Endothelial cell of umbilical vein (primary cell): ENCODE measurements around the gene SH3RF3. TPM values are rescaled to one million over a fixed set of nuclear protein-coding genes. Genes with fewer than 3 reads are reported as not detected.

Experiments used
- BruUV-seq: library from RNA; stranded (reverse); fragments of 400-500 nt; replicated peaks from 2 replicates; lab custom pipeline; 2021; lab: Mats Ljungman, UMichigan
- CTCF ChIA-PET: fragments of 300-600, 350-600 bp; sonication (Branson Sonifier 250); formaldehyde crosslinking; loops from one replicate; lab custom pipeline; 2021; ENCODE audit warnings: antibody characterized with exemption, inconsistent platforms; lab: Charles Lee
- POLR2A ChIA-PET: fragments of 300-600, 350-600 bp; sonication (Branson Sonifier 250); formaldehyde crosslinking; loops from one replicate; lab custom pipeline; 2021; ENCODE audit warnings: antibody characterized with exemption, inconsistent platforms; lab: Charles Lee
- DNase-seq: peaks from one replicate; pipeline ENCODE4 v3.0.0-alpha.2; 2011; ENCODE audit warnings: low read depth, low spot score
- FAIRE-seq: peaks from 2 replicates; lab custom pipeline; 2011; peaks lifted over from hg19 to GRCh38; lab: Jason Lieb, UNC
- H2AFZ ChIP-seq: 2 replicates; pipeline ENCODE4 v1.6.0; 2012; ENCODE audit warnings: low read depth, low read length, control low read depth, inconsistent platforms
- H3K27ac ChIP-seq: 2 replicates; pipeline ENCODE4 v1.5.1; 2011; ENCODE audit warnings: low read depth, mild to moderate bottlenecking, control low read depth, low read length, moderate library complexity; ENCODE audit not compliant: insufficient read depth
- H3K27me3 ChIP-seq, 2 experiments: 2 replicates each; pipeline versions ENCODE4 v1.6.0 to v1.6.1; 2011; ENCODE audit warnings: low read length in 2 of 2, mixed read lengths in 1 of 2; ENCODE audit not compliant: control insufficient read depth in 2 of 2, insufficient read depth in 2 of 2
- H3K36me3 ChIP-seq, 2 experiments: 2 replicates in 1 of 2; 3 replicates in 1 of 2; pipeline ENCODE4 v1.5.1; 2011; ENCODE audit warnings: low read length in 2 of 2, mild to moderate bottlenecking in 1 of 2, moderate library complexity in 1 of 2; ENCODE audit not compliant: control insufficient read depth in 2 of 2, insufficient read depth in 2 of 2; ENCODE audit errors: extremely low read depth in 1 of 2
- H3K4me1 ChIP-seq: 3 replicates; pipeline ENCODE4 v1.5.1; 2011; ENCODE audit warnings: mild to moderate bottlenecking, low read length; ENCODE audit not compliant: control insufficient read depth, insufficient read depth; ENCODE audit errors: extremely low read depth
- H3K4me2 ChIP-seq: 2 replicates; pipeline ENCODE4 v1.6.1; 2011; ENCODE audit warnings: low read length, control low read depth, mixed read lengths; ENCODE audit not compliant: insufficient read depth
- H3K4me3 ChIP-seq, 3 experiments: fragments of 200-600 bp in 1 of 3; sonication (generic), shearing (Covaris generic) in 1 of 3; replicated peaks in 1 of 3; 2 replicates each; pipeline ENCODE4 v1.5.1; 2011 to 2016; ENCODE audit warnings: control low read depth in 3 of 3, low read length in 3 of 3, mild to moderate bottlenecking in 2 of 3, inconsistent platforms in 1 of 3, low read depth in 1 of 3, moderate library complexity in 1 of 3; ENCODE audit not compliant: insufficient read depth in 1 of 3
- H3K79me2 ChIP-seq: 2 replicates; pipeline ENCODE4 v1.6.0; 2012; ENCODE audit warnings: low read length, inconsistent platforms; ENCODE audit not compliant: control insufficient read depth, insufficient read depth
- H3K9ac ChIP-seq: replicated peaks from 2 replicates; pipeline ENCODE3; 2011; ENCODE audit warnings: low read length, control low read depth; ENCODE audit not compliant: insufficient read depth; ENCODE audit errors: extremely low read depth
- H3K9me1 ChIP-seq: replicated peaks from 3 replicates; pipeline ENCODE4 v1.6.0; 2011; ENCODE audit warnings: mild to moderate bottlenecking, low read length; ENCODE audit not compliant: control insufficient read depth, insufficient read depth; ENCODE audit errors: extremely low read depth
- H3K9me3 ChIP-seq: replicated peaks from 2 replicates; pipeline ENCODE4 v1.5.1; 2012; ENCODE audit warnings: low read length, inconsistent platforms; ENCODE audit not compliant: control insufficient read depth, insufficient read depth
- H4K20me1 ChIP-seq: replicated peaks from 2 replicates; pipeline ENCODE3; 2011; ENCODE audit warnings: mild to moderate bottlenecking, low read length; ENCODE audit not compliant: control insufficient read depth, insufficient read depth; ENCODE audit errors: extremely low read depth
- EZH2 ChIP-seq: IDR thresholded peaks from 2 replicates; pipeline ENCODE4 v1.6.1; 2012; ENCODE audit warnings: borderline replicate concordance, low read depth, mild to moderate bottlenecking, moderate library complexity, low read length, inconsistent platforms; ENCODE audit not compliant: severe bottlenecking
- FOS ChIP-seq: IDR thresholded peaks from 2 replicates; pipeline ENCODE4 v1.6.1; 2011; ENCODE audit warnings: mild to moderate bottlenecking, low read length, moderate library complexity, borderline replicate concordance; ENCODE audit not compliant: insufficient read depth
- POLR2A ChIP-seq: IDR thresholded peaks from 2 replicates; pipeline ENCODE4 v1.6.1; 2012; ENCODE audit warnings: low read depth, mild to moderate bottlenecking, control low read depth, low read length
- POLR2AphosphoS5 ChIP-seq: IDR thresholded peaks from 2 replicates; pipeline ENCODE4 v1.6.1; 2012; ENCODE audit warnings: low read depth, mild to moderate bottlenecking, control low read depth, low read length, moderate library complexity; ENCODE audit not compliant: insufficient read depth
- dilution Hi-C: fragments of 300-500 bp; cut with MboI; formaldehyde crosslinking; loops from one replicate; pipeline ENCODE4 v1.15.0; 2019; ENCODE audit warnings: low sequenced_read_pairs; ENCODE audit not compliant: extremely low pct_ligation_motif_present
- intact Hi-C: fragments of 100-400 bp; cut with micrococcal nuclease; formaldehyde crosslinking; loops from one replicate; pipeline ENCODE4 v1.10.0; 2022
- microRNA-seq: library from miRNA; unstranded; fragments of <30 nt; microRNA quantifications from one replicate; pipeline ENCODE4 v1.2.0, GENCODE V29; 2021; ENCODE audit warnings: borderline number of aligned reads, borderline replicate concordance
- polyA plus RNA-seq, 4 experiments: library from polyadenylated mRNA; depleted of rRNA in 3 of 4; stranded (reverse) in 3 of 4; unstranded in 1 of 4; fragments of >200 nt; gene quantifications; 2 replicates each; pipeline versions ENCODE4 v1.2.1 to v1.2.3, GENCODE V29; 2011 to 2012; ENCODE audit warnings: missing spikeins in 1 of 4
- small RNA-seq: library from RNA; depleted of rRNA; stranded (forward); fragments of <200 nt; gene quantifications from one replicate; pipeline ENCODE3, GENCODE V24; 2012; ENCODE audit warnings: low replicate concordance, low read depth; ENCODE audit not compliant: insufficient read depth, insufficient read length
- total RNA-seq: library from RNA; stranded (reverse); gene quantifications from 2 replicates; pipeline ENCODE4 v1.2.3, GENCODE V29; 2021

SH3RF3 gene
- total and polyA plus RNA-seq, 2 donors (not counting 3 experiments of a cell fraction or from before 2014, with no cell fraction given) = 3.8 to 14.7 TPM

GRCh38 chr2:109549016-109549590, 420.1 kb downstream of the SH3RF3 start:
- Histone ChIP-seq H2AFZ (no peak overlapping the region), H3K9me3 (no peaks in the 10 kb centered on the region), H3K27ac (no peak overlapping the region), H3K9ac (no peak overlapping the region), H3K9me1 (no peaks in the 10 kb centered on the region), H3K4me1 (peaks cover 3% of the 10 kb centered on the region), H3K4me3 (no peak overlapping the region), H4K20me1 (no peaks in the 10 kb centered on the region), H3K27me3 (no peaks in the 10 kb centered on the region), H3K36me3 (peaks cover 5 to 8% of the 10 kb centered on the region in 2 experiments), H3K79me2 (no peaks in the 10 kb centered on the region), H3K4me2 (no peak overlapping the region)
- FAIRE-seq (no peak), DNase-seq (no peak)
- POLR2A ChIA-PET = no interaction called here
- intact Hi-C loops (no loop called here), dilution Hi-C loops (no loop called here)
- BruUV-seq = no TSS peak
- CTCF ChIA-PET = interaction anchor here (1.6 to 7.4 kb wide), 2 partner anchors 101 to 186 kb away, joined by 3 to 191 read pairs; no protein-coding TSS in a partner anchor
- no peak for TF ChIP-seq FOS
- no peak for TF ChIP-seq POLR2A
- TF ChIP-seq POLR2AphosphoS5 = no peak
- no peak for TF ChIP-seq EZH2

Small RNAs within 50 kb of the gene (microRNA-seq; reads per million reads assigned to microRNA genes)
- gene MIR4265 (not detected), gene MIR4266 (not detected)

Small RNAs within 50 kb of the gene (small RNA-seq; reads per million reads assigned to genes)
- gene MIR4265 (not detected), gene MIR4266 (not detected), gene RF00017 (not detected), gene SNRPGP9 (not detected)

Other genes with a start within 250 kb of the SH3RF3 start
- not detected in 2 replicates for gene EDAR, start 140.0 kb upstream of the SH3RF3 start, total RNA-seq
- not detected in 2 replicates for gene EDAR, start 140.0 kb upstream of the SH3RF3 start, polyA plus RNA-seq